Ishikawa (cell line): ENCODE results near the gene MACF1.

Source experiments
- CEBPB ChIP-seq: IDR thresholded peaks from 2 replicates; pipeline ENCODE4 v1.6.1; 2012
- CREB1 ChIP-seq: IDR thresholded peaks from 2 replicates; pipeline ENCODE4 v1.6.1; 2012; ENCODE audit warnings: low read depth
- EGR1 ChIP-seq: IDR thresholded peaks from 2 replicates; pipeline ENCODE4 v1.6.1; 2012
- EP300 ChIP-seq: IDR thresholded peaks from 2 replicates; pipeline ENCODE4 v1.6.1; 2012; ENCODE audit warnings: borderline replicate concordance
- FOXM1 ChIP-seq: IDR thresholded peaks from 2 replicates; pipeline ENCODE4 v1.6.1; 2012; ENCODE audit warnings: low read depth, borderline replicate concordance
- NFIC ChIP-seq: IDR thresholded peaks from 2 replicates; pipeline ENCODE4 v1.6.1; 2012
- RAD21 ChIP-seq: IDR thresholded peaks from 2 replicates; pipeline ENCODE4 v1.6.1; 2012; ENCODE audit warnings: low read depth
- TAF1 ChIP-seq: IDR thresholded peaks from 2 replicates; pipeline ENCODE4 v1.6.1; 2012; ENCODE audit warnings: low read depth, mild to moderate bottlenecking
- TCF12 ChIP-seq: IDR thresholded peaks from 2 replicates; pipeline ENCODE4 v1.6.1; 2012; ENCODE audit warnings: low read depth
- TEAD4 ChIP-seq: IDR thresholded peaks from 2 replicates; pipeline ENCODE4 v1.6.1; 2012
- YY1 ChIP-seq: IDR thresholded peaks from 2 replicates; pipeline ENCODE4 v1.6.1; 2012; ENCODE audit warnings: low read depth
- ZBTB7A ChIP-seq: IDR thresholded peaks from 2 replicates; pipeline ENCODE4 v1.6.1; 2012; ENCODE audit warnings: low read depth
- TF ChIP-seq, protein P1 (sequence below): IDR thresholded peaks from 2 replicates; pipeline ENCODE4 v1.6.1; 2012
- TF ChIP-seq, protein P2 (sequence below): IDR thresholded peaks from 2 replicates; pipeline ENCODE4 v1.6.1; 2012; ENCODE audit warnings: low read depth, mild to moderate bottlenecking
- TF ChIP-seq, protein P3 (sequence below): IDR thresholded peaks from 2 replicates; pipeline ENCODE4 v1.6.1; 2012

The MACF1 gene

DNA sequence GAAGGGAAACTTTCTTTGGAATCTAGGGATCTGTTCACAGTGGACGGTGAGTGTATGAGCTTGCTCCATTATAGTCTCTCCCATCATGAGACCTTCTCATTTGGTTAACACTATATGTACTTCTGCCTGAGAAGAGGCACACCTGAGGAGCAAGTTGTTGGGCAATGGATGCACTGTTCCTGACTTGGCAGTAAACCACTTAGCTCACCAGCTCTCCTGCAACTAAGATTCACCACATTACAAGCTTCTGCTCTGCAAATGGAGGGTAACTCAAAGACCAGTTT is 10.2 kb downstream of the MACF1 start:
- TF ChIP-seq TEAD4 (no peak), EGR1 (no peak), CEBPB (no peak)
- TF ChIP-seq, protein P1, sequence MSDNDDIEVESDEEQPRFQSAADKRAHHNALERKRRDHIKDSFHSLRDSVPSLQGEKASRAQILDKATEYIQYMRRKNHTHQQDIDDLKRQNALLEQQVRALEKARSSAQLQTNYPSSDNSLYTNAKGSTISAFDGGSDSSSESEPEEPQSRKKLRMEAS: no peak
- TF ChIP-seq, protein P2, sequence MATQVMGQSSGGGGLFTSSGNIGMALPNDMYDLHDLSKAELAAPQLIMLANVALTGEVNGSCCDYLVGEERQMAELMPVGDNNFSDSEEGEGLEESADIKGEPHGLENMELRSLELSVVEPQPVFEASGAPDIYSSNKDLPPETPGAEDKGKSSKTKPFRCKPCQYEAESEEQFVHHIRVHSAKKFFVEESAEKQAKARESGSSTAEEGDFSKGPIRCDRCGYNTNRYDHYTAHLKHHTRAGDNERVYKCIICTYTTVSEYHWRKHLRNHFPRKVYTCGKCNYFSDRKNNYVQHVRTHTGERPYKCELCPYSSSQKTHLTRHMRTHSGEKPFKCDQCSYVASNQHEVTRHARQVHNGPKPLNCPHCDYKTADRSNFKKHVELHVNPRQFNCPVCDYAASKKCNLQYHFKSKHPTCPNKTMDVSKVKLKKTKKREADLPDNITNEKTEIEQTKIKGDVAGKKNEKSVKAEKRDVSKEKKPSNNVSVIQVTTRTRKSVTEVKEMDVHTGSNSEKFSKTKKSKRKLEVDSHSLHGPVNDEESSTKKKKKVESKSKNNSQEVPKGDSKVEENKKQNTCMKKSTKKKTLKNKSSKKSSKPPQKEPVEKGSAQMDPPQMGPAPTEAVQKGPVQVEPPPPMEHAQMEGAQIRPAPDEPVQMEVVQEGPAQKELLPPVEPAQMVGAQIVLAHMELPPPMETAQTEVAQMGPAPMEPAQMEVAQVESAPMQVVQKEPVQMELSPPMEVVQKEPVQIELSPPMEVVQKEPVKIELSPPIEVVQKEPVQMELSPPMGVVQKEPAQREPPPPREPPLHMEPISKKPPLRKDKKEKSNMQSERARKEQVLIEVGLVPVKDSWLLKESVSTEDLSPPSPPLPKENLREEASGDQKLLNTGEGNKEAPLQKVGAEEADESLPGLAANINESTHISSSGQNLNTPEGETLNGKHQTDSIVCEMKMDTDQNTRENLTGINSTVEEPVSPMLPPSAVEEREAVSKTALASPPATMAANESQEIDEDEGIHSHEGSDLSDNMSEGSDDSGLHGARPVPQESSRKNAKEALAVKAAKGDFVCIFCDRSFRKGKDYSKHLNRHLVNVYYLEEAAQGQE: no peak

DNA sequence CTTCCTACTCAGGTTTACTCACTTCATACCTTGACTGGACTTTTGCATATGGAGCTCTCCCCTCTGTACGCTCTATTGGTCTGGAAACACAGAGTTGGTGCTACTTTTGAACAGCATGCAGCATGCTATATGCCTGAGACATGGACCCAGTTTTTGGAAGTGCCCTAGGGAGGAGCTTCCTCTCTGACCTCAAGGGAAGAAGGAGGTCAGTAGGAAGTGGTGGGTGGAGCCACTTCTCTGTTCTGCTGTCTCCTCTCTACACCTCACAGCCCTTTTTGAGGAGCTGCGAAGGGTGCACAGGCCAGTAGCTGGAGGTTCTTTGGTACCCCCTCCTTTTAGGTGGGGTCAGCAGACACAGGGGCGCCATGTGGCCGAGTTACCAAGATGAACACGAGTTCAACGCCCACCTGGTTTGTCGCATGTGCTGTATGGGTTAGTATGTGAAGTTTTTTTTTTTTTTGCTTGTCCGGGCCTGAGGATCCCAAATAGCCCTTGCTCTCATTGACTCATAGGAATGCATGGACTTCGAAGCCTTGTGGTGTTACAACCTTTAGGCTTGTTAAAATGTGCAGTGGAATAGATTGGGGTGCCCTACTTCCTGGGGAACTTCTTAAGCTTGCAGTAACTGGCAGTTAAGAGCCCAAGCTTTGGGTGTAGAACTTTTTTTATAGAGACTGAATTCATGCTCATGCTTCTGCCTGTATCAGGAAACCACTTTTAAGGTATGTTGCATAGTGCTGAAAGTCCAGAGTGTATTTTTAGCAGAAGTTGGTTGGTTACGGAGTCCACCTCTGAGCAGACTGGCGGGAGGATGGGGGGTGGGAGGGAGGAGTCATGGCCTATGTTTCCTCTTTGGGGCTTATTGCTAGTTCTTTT is 10.7 kb downstream of the MACF1 start:
- TF ChIP-seq, protein P3, sequence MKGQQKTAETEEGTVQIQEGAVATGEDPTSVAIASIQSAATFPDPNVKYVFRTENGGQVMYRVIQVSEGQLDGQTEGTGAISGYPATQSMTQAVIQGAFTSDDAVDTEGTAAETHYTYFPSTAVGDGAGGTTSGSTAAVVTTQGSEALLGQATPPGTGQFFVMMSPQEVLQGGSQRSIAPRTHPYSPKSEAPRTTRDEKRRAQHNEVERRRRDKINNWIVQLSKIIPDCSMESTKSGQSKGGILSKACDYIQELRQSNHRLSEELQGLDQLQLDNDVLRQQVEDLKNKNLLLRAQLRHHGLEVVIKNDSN: no peak
- TF ChIP-seq CEBPB: no peak
- no peak for TF ChIP-seq TCF12
- TF ChIP-seq EP300: no peak
- TF ChIP-seq EGR1: no peak
- no peak for TF ChIP-seq ZBTB7A
- TF ChIP-seq TAF1: no peak
- no peak for TF ChIP-seq YY1
- no peak for TF ChIP-seq TEAD4
- no peak for TF ChIP-seq CREB1
- TF ChIP-seq RAD21: no peak
- TF ChIP-seq, protein P2: no peak
- TF ChIP-seq, protein P1: no peak
- TF ChIP-seq FOXM1: no peak
- TF ChIP-seq NFIC: no peak

DNA sequence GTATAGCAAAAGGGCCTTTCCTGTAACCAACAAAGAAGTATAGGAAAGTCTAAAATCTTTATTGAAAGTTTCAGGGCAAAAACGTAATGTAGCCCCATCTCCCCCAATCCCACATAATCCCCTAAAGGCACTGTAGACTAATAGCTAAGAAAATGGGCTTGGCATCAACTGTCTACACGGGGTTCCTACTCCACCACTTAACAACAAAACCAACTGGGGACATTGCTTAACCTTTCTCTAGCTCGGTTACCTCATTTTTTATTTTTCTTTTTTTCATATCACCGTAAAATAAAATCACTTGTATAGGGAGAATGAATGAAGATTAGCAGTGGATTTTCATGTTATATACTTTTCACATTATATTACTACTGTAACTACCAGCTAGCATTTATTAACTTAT is 12.3 kb downstream of the MACF1 start:
- no peak for TF ChIP-seq YY1
- TF ChIP-seq, protein P2: no peak
- no peak for TF ChIP-seq NFIC

DNA sequence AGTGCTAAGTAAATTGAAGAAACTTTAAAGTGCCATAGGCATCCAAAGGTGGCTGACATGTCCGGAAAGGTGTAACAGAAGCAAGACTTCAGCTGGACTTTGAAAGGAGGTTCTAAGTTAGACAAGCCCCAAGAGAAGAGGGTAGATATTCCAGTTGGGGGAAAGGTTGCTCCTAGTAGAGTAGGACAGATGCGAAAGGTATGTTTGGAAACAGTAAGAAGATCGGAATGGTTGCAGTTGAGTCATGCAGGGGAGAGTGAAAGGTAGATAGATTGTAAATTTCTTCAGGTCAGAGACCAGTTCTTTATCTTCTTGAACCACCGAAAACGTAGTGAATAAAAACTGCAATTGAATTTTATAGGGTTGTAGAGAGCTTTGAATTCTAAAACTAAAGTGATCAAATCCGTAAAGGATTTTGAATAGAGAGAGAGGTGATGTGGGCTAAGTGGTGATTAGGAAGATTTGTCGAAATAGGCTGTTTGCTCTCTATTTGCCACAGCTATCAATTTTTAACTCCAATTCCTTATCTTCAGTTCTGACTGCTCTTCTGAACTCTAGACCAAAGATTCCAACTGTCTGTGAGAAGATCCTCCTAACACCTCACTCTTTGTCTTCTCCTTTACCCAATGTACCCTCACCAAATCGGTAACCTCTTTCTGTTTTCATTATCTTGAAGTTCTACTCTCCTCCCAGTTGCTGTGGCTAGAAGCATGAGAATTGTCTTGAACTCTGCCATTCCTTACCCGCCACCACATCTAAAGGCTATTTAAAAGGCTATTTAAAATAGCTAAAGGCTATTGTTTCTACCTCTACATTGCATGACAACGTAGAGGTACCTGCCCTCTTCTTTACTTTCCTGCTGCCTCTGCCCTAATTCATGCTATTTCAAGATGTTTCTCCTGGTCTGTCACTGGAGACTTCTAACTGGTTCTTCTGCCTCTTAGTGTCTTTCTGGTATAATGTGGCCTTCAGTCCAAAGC is 16.7 kb downstream of the MACF1 start:
- TF ChIP-seq, protein P2: no peak
- TF ChIP-seq CREB1 (no peak), FOXM1 (no peak), EP300 (no peak), TAF1 (no peak), TEAD4 (no peak), TCF12 (no peak), RAD21 (no peak), CEBPB (no peak), NFIC (no peak), EGR1 (no peak), YY1 (no peak), ZBTB7A (no peak)
- TF ChIP-seq, protein P1: no peak
- TF ChIP-seq, protein P3: no peak
